ENCODE data around the gene LETM1. TPM values are rescaled to one million over a fixed set of nuclear protein-coding genes. Genes with fewer than 3 reads are reported as not detected.
A peak's percentile ranks its signal among the peaks of the same experiment; 100 is the strongest.

The LETM1 gene
- total RNA-seq (41.8 TPM), polyA plus RNA-seq (10 to 100 TPM; 10.3 to 13.0 (median 12.3) TPM)

GRCh38 chr4:1856071-1856942 is at the start of gene LETM1:
Gene LETM1, minus strand, starts transcription at chr4:1856156. Its CDS starts 206 bp downstream, at chr4:1855950.
- Mint-ChIP-seq H3K36me3 (peaks cover 7% of the 10 kb centered on the region), H3K4me1 (peaks cover 0 to 45% (median 27%) of the 10 kb centered on the region in 4 donors), H3K27me3 (no peaks in the 10 kb centered on the region), H3K9me3 (no peaks in the 10 kb centered on the region), H3K4me3 (peak within 1 kb of the TSS; percentile 85 to 89 (median 87)), H3K27ac (peak within 1 kb of the TSS in 2 of 3 donors; percentile 75 to 80)
- Histone ChIP-seq H3K27ac (ENCODE audit: insufficient read depth, low read length, poor library complexity, severe bottlenecking) (peak within 1 kb of the TSS; percentile 65), H3K4me1 (ENCODE audit: control insufficient read depth, insufficient read depth, low read length, poor library complexity, severe bottlenecking) (peaks cover 18% of the 10 kb centered on the region), H3K9me3 (ENCODE audit: control insufficient read depth in 2 of 2, low read length in 2 of 2) (no peaks in the 10 kb centered on the region), H3K4me3 (ENCODE audit: low read depth, low read length) (peak within 1 kb of the TSS; percentile 57), H3K27me3 (ENCODE audit: control insufficient read depth, insufficient read depth, low read length) (no peaks in the 10 kb centered on the region), H3K36me3 (ENCODE audit: control insufficient read depth, insufficient read depth, low read length) (no peaks in the 10 kb centered on the region)
- DNase-seq: peak; percentile 90 to 97 (median 91)
- peak; percentile 98 to 99 for ATAC-seq (ENCODE audit: low read depth in 2 of 2)

- Histone ChIP-seq H3K36me3 (ENCODE audit: control insufficient read depth, insufficient read depth, low read length) (peaks cover 33% of the 10 kb centered on the region), H3K27ac (ENCODE audit: insufficient read depth, low read length, poor library complexity, severe bottlenecking) (no peak overlapping the region), H3K9me3 (ENCODE audit: control insufficient read depth in 2 of 2, low read length in 2 of 2) (no peaks in the 10 kb centered on the region), H3K4me3 (ENCODE audit: low read depth, low read length) (no peak overlapping the region), H3K4me1 (ENCODE audit: control insufficient read depth, insufficient read depth, low read length, poor library complexity, severe bottlenecking) (peaks cover 20% of the 10 kb centered on the region), H3K27me3 (ENCODE audit: control insufficient read depth, insufficient read depth, low read length) (no peaks in the 10 kb centered on the region)
- ATAC-seq (ENCODE audit: low read depth in 2 of 2) (no peak), DNase-seq (no peak)
- Mint-ChIP-seq H3K27me3 (no peaks in the 10 kb centered on the region), H3K9me3 (no peaks in the 10 kb centered on the region), H3K36me3 (peaks cover 31% of the 10 kb centered on the region), H3K4me3 (no peak overlapping the region), H3K27ac (no peak overlapping the region), H3K4me1 (peaks cover 17 to 35% (median 27%) of the 10 kb centered on the region in 4 donors)
Measured at GRCh38 chr4:1904042-1904441, 48.1 kb upstream of the LETM1 start.

DNA sequence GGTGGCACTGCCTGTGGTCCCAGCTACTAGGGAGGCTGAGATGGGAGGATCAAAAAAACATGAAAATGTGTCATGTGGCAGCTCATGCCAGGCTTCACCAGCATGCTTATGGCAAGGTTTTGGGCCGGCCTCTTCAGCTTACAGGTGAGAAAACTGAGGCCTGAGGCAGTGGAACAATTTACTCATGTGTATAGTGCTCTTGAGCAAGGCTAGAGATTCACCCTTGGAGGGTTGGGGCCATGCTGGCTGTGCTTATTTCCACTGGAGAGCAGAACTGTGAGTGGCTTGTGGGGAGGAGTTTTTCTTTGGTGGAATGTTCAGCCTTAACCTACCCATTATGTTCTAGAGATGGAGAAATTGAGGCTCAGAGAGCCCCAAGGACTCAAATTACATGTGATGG is 47.1 kb upstream of the LETM1 start:
- Histone ChIP-seq H3K4me1 (ENCODE audit: control insufficient read depth, insufficient read depth, low read length, poor library complexity, severe bottlenecking) (peaks cover 19% of the 10 kb centered on the region), H3K36me3 (ENCODE audit: control insufficient read depth, insufficient read depth, low read length) (peaks cover 33% of the 10 kb centered on the region), H3K4me3 (ENCODE audit: low read depth, low read length) (no peak overlapping the region), H3K27me3 (ENCODE audit: control insufficient read depth, insufficient read depth, low read length) (no peaks in the 10 kb centered on the region), H3K9me3 (ENCODE audit: control insufficient read depth in 2 of 2, low read length in 2 of 2) (no peaks in the 10 kb centered on the region), H3K27ac (ENCODE audit: insufficient read depth, low read length, poor library complexity, severe bottlenecking) (no peak overlapping the region)
- Mint-ChIP-seq H3K4me1 (peaks cover 14 to 36% (median 27%) of the 10 kb centered on the region in 4 donors), H3K36me3 (peaks cover 31% of the 10 kb centered on the region), H3K4me3 (no peak overlapping the region), H3K27ac (peak overlapping the region in 2 of 3 donors; percentile 26 to 65), H3K9me3 (no peaks in the 10 kb centered on the region), H3K27me3 (no peaks in the 10 kb centered on the region)
- ATAC-seq (ENCODE audit: low read depth in 2 of 2): no peak
- no peak for DNase-seq

GRCh38 chr4:1902243-1902642 is 46.3 kb upstream of the LETM1 start:
- peak overlapping the region in 1 of 3 donors; percentile 26 for H3K27ac Mint-ChIP-seq

GRCh38 chr4:1901127-1901526 is 45.2 kb upstream of the LETM1 start:
- no peak overlapping the region for H3K4me3 Mint-ChIP-seq
- peaks cover 31% of the 10 kb centered on the region for H3K36me3 Mint-ChIP-seq
- H3K27ac Mint-ChIP-seq: no peak overlapping the region
- H3K4me3 ChIP-seq (ENCODE audit: low read depth, low read length): no peak overlapping the region
- no peaks in the 10 kb centered on the region for H3K9me3 ChIP-seq (ENCODE audit: control insufficient read depth in 2 of 2, low read length in 2 of 2)
- ATAC-seq (ENCODE audit: low read depth in 2 of 2): no peak
- peaks cover 8% of the 10 kb centered on the region for H3K4me1 ChIP-seq (ENCODE audit: control insufficient read depth, insufficient read depth, low read length, poor library complexity, severe bottlenecking)
- no peaks in the 10 kb centered on the region for H3K27me3 ChIP-seq (ENCODE audit: control insufficient read depth, insufficient read depth, low read length)
- peaks cover 33% of the 10 kb centered on the region for H3K36me3 ChIP-seq (ENCODE audit: control insufficient read depth, insufficient read depth, low read length)
- DNase-seq: no peak
- H3K9me3 Mint-ChIP-seq: no peaks in the 10 kb centered on the region
- H3K4me1 Mint-ChIP-seq: peaks cover 12 to 22% (median 16%) of the 10 kb centered on the region in 4 donors
- H3K27ac ChIP-seq (ENCODE audit: insufficient read depth, low read length, poor library complexity, severe bottlenecking): no peak overlapping the region
- H3K27me3 Mint-ChIP-seq: no peaks in the 10 kb centered on the region

More at GRCh38 chr4:1902243-1902642, 46.3 kb upstream of the LETM1 start:
- no peaks in the 10 kb centered on the region for H3K27me3 Mint-ChIP-seq
- ATAC-seq (ENCODE audit: low read depth in 2 of 2) (no peak), DNase-seq (no peak)
- peaks cover 14 to 29% (median 24%) of the 10 kb centered on the region in 4 donors for H3K4me1 Mint-ChIP-seq
- H3K9me3 Mint-ChIP-seq: no peaks in the 10 kb centered on the region
- Histone ChIP-seq H3K9me3 (ENCODE audit: control insufficient read depth in 2 of 2, low read length in 2 of 2) (no peaks in the 10 kb centered on the region), H3K36me3 (ENCODE audit: control insufficient read depth, insufficient read depth, low read length) (peaks cover 33% of the 10 kb centered on the region), H3K4me3 (ENCODE audit: low read depth, low read length) (no peak overlapping the region), H3K4me1 (ENCODE audit: control insufficient read depth, insufficient read depth, low read length, poor library complexity, severe bottlenecking) (peaks cover 16% of the 10 kb centered on the region), H3K27me3 (ENCODE audit: control insufficient read depth, insufficient read depth, low read length) (no peaks in the 10 kb centered on the region), H3K27ac (ENCODE audit: insufficient read depth, low read length, poor library complexity, severe bottlenecking) (no peak overlapping the region)
- no peak overlapping the region for H3K4me3 Mint-ChIP-seq
- H3K36me3 Mint-ChIP-seq: peaks cover 31% of the 10 kb centered on the region

GRCh38 chr4:1900624-1901023 is 44.7 kb upstream of the LETM1 start:
- Mint-ChIP-seq H3K4me1 (peaks cover 10 to 22% (median 12%) of the 10 kb centered on the region in 4 donors), H3K36me3 (peaks cover 27% of the 10 kb centered on the region), H3K27ac (no peak overlapping the region)

GRCh38 chr4:1900087-1900433 is 44.1 kb upstream of the LETM1 start:
- Histone ChIP-seq H3K36me3 (ENCODE audit: control insufficient read depth, insufficient read depth, low read length) (peaks cover 24% of the 10 kb centered on the region), H3K9me3 (ENCODE audit: control insufficient read depth in 2 of 2, low read length in 2 of 2) (no peaks in the 10 kb centered on the region), H3K27ac (ENCODE audit: insufficient read depth, low read length, poor library complexity, severe bottlenecking) (no peak overlapping the region), H3K4me1 (ENCODE audit: control insufficient read depth, insufficient read depth, low read length, poor library complexity, severe bottlenecking) (peaks cover 17% of the 10 kb centered on the region), H3K4me3 (ENCODE audit: low read depth, low read length) (no peak overlapping the region), H3K27me3 (ENCODE audit: control insufficient read depth, insufficient read depth, low read length) (no peaks in the 10 kb centered on the region)
- Mint-ChIP-seq H3K9me3 (no peaks in the 10 kb centered on the region), H3K36me3 (peaks cover 25% of the 10 kb centered on the region), H3K4me1 (peaks cover 11 to 25% (median 14%) of the 10 kb centered on the region in 4 donors), H3K27me3 (no peaks in the 10 kb centered on the region), H3K27ac (no peak overlapping the region), H3K4me3 (no peak overlapping the region)
- DNase-seq: no peak
- no peak for ATAC-seq (ENCODE audit: low read depth in 2 of 2)

More at GRCh38 chr4:1900624-1901023, 44.7 kb upstream of the LETM1 start:
- Histone ChIP-seq H3K9me3 (ENCODE audit: control insufficient read depth in 2 of 2, low read length in 2 of 2) (no peaks in the 10 kb centered on the region), H3K27ac (ENCODE audit: insufficient read depth, low read length, poor library complexity, severe bottlenecking) (no peak overlapping the region), H3K36me3 (ENCODE audit: control insufficient read depth, insufficient read depth, low read length) (peaks cover 30% of the 10 kb centered on the region), H3K4me1 (ENCODE audit: control insufficient read depth, insufficient read depth, low read length, poor library complexity, severe bottlenecking) (peaks cover 11% of the 10 kb centered on the region), H3K4me3 (ENCODE audit: low read depth, low read length) (no peak overlapping the region), H3K27me3 (ENCODE audit: control insufficient read depth, insufficient read depth, low read length) (no peaks in the 10 kb centered on the region)
- no peak for DNase-seq
- Mint-ChIP-seq H3K9me3 (no peaks in the 10 kb centered on the region), H3K4me3 (peak overlapping the region in 1 of 4 donors; percentile 34), H3K27me3 (no peaks in the 10 kb centered on the region)
- no peak for ATAC-seq (ENCODE audit: low read depth in 2 of 2)
